HL-60 (cell line): ENCODE measurements around the gene PILRB.
A peak's percentile ranks its signal among the peaks of the same experiment; 100 is the strongest.

ENCODE experiments used
- DNase-seq, 2 experiments: peaks; one replicate each; pipeline ENCODE4 v3.0.0-alpha.2; 2010 to 2020; ENCODE audit warnings: low read depth in 1 of 2, low spot score in 1 of 2
- H3K27ac ChIP-seq: fragments of 250-450 bp; sonication (Bioruptor Pico); replicated peaks from 2 replicates; pipeline ENCODE4 v1.5.1; 2020; ENCODE audit warnings: mild to moderate bottlenecking, moderate library complexity
- H3K27me3 ChIP-seq: fragments of 250-450 bp; sonication (Bioruptor Pico); 2 replicates; pipeline ENCODE4 v1.5.1; 2021; ENCODE audit warnings: mild to moderate bottlenecking, moderate library complexity; ENCODE audit not compliant: insufficient read depth, poor library complexity, severe bottlenecking
- H3K4me3 ChIP-seq: replicated peaks from 2 replicates; pipeline ENCODE4 v1.5.1; 2011; ENCODE audit warnings: mild to moderate bottlenecking, control low read depth, low read length; ENCODE audit not compliant: insufficient read depth
- CTCF ChIP-seq: IDR thresholded peaks from one replicate; pipeline ENCODE4 v1.5.1; 2011; ENCODE audit warnings: low read length, control low read depth, inconsistent platforms; ENCODE audit not compliant: insufficient read depth
- GABPA ChIP-seq: IDR thresholded peaks from 2 replicates; pipeline ENCODE4 v1.6.1; 2012; ENCODE audit warnings: low read depth
- POLR2AphosphoS5 ChIP-seq: IDR thresholded peaks from 2 replicates; pipeline ENCODE4 v1.6.1; 2012; ENCODE audit warnings: low read depth
- SPI1 ChIP-seq: IDR thresholded peaks from 2 replicates; pipeline ENCODE4 v1.6.1; 2012; ENCODE audit warnings: low read depth, mild to moderate bottlenecking, borderline replicate concordance
- TF ChIP-seq, protein P1 (sequence below): IDR thresholded peaks from 2 replicates; pipeline ENCODE4 v1.6.1; 2012; ENCODE audit warnings: low read depth; ENCODE audit not compliant: insufficient replicate concordance

The PILRB gene

GRCh38 chr7:100370746-100371145, 12.8 kb downstream of the PILRB start:
- TF ChIP-seq POLR2AphosphoS5 (no peak), SPI1 (no peak), GABPA (no peak), CTCF (no peak)
- TF ChIP-seq, protein P1, sequence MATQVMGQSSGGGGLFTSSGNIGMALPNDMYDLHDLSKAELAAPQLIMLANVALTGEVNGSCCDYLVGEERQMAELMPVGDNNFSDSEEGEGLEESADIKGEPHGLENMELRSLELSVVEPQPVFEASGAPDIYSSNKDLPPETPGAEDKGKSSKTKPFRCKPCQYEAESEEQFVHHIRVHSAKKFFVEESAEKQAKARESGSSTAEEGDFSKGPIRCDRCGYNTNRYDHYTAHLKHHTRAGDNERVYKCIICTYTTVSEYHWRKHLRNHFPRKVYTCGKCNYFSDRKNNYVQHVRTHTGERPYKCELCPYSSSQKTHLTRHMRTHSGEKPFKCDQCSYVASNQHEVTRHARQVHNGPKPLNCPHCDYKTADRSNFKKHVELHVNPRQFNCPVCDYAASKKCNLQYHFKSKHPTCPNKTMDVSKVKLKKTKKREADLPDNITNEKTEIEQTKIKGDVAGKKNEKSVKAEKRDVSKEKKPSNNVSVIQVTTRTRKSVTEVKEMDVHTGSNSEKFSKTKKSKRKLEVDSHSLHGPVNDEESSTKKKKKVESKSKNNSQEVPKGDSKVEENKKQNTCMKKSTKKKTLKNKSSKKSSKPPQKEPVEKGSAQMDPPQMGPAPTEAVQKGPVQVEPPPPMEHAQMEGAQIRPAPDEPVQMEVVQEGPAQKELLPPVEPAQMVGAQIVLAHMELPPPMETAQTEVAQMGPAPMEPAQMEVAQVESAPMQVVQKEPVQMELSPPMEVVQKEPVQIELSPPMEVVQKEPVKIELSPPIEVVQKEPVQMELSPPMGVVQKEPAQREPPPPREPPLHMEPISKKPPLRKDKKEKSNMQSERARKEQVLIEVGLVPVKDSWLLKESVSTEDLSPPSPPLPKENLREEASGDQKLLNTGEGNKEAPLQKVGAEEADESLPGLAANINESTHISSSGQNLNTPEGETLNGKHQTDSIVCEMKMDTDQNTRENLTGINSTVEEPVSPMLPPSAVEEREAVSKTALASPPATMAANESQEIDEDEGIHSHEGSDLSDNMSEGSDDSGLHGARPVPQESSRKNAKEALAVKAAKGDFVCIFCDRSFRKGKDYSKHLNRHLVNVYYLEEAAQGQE, result no peak
- Histone ChIP-seq H3K27me3 (no peaks in the 10 kb centered on the region), H3K27ac (peak overlapping the region; percentile 88), H3K4me3 (no peak overlapping the region)
- no peak for DNase-seq

DNA sequence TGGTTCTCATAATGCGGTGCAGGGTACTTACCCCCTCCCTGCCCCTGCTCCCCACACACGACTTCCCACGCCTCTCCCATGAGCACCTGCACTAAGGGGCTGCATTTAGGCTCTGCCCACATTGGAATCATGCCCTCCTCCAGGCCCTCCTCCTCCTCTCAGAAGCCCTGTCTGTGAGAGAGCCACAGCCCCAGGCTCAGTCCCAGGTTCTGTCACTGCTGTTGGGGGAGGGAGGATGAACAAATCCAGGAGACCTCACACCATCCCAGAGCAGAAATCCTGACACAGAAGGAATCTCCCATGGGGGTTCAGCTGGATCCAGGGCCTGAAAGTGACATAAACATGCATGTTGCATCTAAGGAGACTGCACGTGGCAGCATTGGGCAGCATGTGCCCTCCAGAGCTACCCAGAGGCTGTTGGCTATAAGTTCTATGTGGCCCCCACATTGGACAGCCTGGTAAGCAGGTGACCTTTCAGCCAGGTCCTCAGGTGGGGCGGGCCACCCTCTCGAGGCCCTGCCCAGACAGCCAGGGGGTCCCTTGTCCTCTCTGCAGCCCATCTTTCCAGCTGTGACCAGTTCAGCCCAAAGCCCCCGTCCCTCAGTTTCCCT, 13.7 kb downstream of the PILRB start:
- H3K4me3 ChIP-seq, result no peak overlapping the region
- no peak for DNase-seq
- H3K27ac ChIP-seq, result peak overlapping the region; percentile 88
- TF ChIP-seq CTCF (no peak), SPI1 (no peak), GABPA (no peak), POLR2AphosphoS5 (no peak; the same call in 1 of the 2 replicates)
- TF ChIP-seq, protein P1, result no peak
- no peaks in the 10 kb centered on the region for H3K27me3 ChIP-seq

GRCh38 chr7:100372256-100372655, 14.3 kb downstream of the PILRB start:
- H3K27me3 ChIP-seq, result no peaks in the 10 kb centered on the region
- H3K27ac ChIP-seq, result peak overlapping the region; percentile 88
- DNase-seq, result peak; percentile 91
- TF ChIP-seq POLR2AphosphoS5 (peak; percentile 68; the same call in 1 of the 2 replicates), GABPA (no peak), SPI1 (no peak; the same call in 1 of the 2 replicates)
- TF ChIP-seq, protein P1, result no peak
- H3K4me3 ChIP-seq, result no peak overlapping the region; the same call in 1 of the 2 replicates
